Testis (tissue), 3 donors: Measurements from ENCODE around the gene DRC1. TPM values are rescaled to one million over a fixed set of nuclear protein-coding genes. Genes with fewer than 3 reads are reported as not detected.

Experiments used
- DNase-seq: peaks from one replicate; pipeline ENCODE4 v3.0.0-alpha.2; 2019
- H3K27ac ChIP-seq, 2 donors: fragments of 200-600 bp; sonication (generic); one replicate each; pipeline ENCODE4 v1.5.1; 2019
- H3K27me3 ChIP-seq: fragments of 200-600 bp; sonication (generic); one replicate; pipeline ENCODE4 v1.5.1; 2019
- H3K36me3 ChIP-seq: fragments of 200-600 bp; sonication (generic); one replicate; pipeline ENCODE4 v1.5.1; 2017; ENCODE audit warnings: low read depth; ENCODE audit errors: missing control alignments
- H3K4me1 ChIP-seq: fragments of 200-600 bp; sonication (generic); one replicate; pipeline ENCODE4 v1.5.1; 2019
- H3K4me3 ChIP-seq, 2 donors: fragments of 200-600 bp; sonication (generic); one replicate each; pipeline ENCODE4 v1.5.1; 2017 to 2019
- H3K9me3 ChIP-seq: fragments of 200-600 bp; sonication (generic); one replicate; pipeline ENCODE4 v1.5.1; 2017
- CTCF ChIP-seq, 3 experiments: fragments of 450-650 bp in 2 of 3; fragments of 200-600 bp in 1 of 3; sonication (generic) in 1 of 3; IDR thresholded peaks; one replicate each; pipeline ENCODE4 v1.5.1; 2016 to 2019; ENCODE audit warnings: antibody characterized with exemption in 3 of 3, mild to moderate bottlenecking in 2 of 3, moderate library complexity in 1 of 3
- POLR2A ChIP-seq: fragments of 450-650 bp; IDR thresholded peaks from one replicate; pipeline ENCODE4 v1.6.1; 2017; ENCODE audit warnings: antibody characterized with exemption, mild to moderate bottlenecking, moderate library complexity
- WGBS, 2 donors: methylation state at CpG; one replicate each; pipeline ENCODE4 v1.1.5; 2018; 5-methylcytosine and 5-hydroxymethylcytosine counted together
- intact Hi-C: fragments of 100-400 bp; cut with DNase I; formaldehyde crosslinking; loops from one replicate; pipeline ENCODE4 v1.15.1; 2023; ENCODE audit warnings: low total_unique reads
- polyA plus RNA-seq: library from polyadenylated mRNA; stranded (reverse); fragments of 350-450 nt; fragmentation: Illumina TruSeq; extraction: RNeasy Lipid Tissue Mini Kit (QIAGEN cat#74804); gene quantifications from one replicate; pipeline ENCODE4 v1.2.3, GENCODE V29; 2014; ENCODE audit warnings: low read depth, low replicate concordance; ENCODE audit not compliant: insufficient read depth
- total RNA-seq, 2 donors: library from RNA; depleted of rRNA; stranded (reverse); fragments of >200 nt; gene quantifications; one replicate each; pipeline ENCODE4 v1.2.3, GENCODE V29; 2016

Gene DRC1
- total and polyA plus RNA-seq, 3 donors from 2014 or later, result 8.8 to 67.3 (median 18.7) TPM

GRCh38 chr2:26356771-26357170 lies 44.9 kb upstream of the DRC1 start:
- 86 to 91% methylated on average over 2 of the region's 2 CpGs for WGBS, 2 donors
- H3K27ac ChIP-seq, result no peak overlapping the region
- H3K4me1 ChIP-seq, result no peaks in the 10 kb centered on the region
- no peaks in the 10 kb centered on the region for H3K36me3 ChIP-seq
- DNase-seq, result no peak
- H3K9me3 ChIP-seq, result no peaks in the 10 kb centered on the region
- intact Hi-C loops, result no loop called here
- no peak for TF ChIP-seq POLR2A
- H3K4me3 ChIP-seq, result no peak overlapping the region
- no peaks in the 10 kb centered on the region for H3K27me3 ChIP-seq

GRCh38 chr2:26359886-26360473 lies 41.7 kb upstream of the DRC1 start:
- H3K9me3 ChIP-seq, result no peaks in the 10 kb centered on the region
- H3K27ac ChIP-seq, result no peak overlapping the region
- H3K36me3 ChIP-seq, result no peaks in the 10 kb centered on the region
- DNase-seq, result no peak
- WGBS, 2 donors, result 86 to 87% methylated on average over 4 of the region's 4 CpGs
- no peak overlapping the region for H3K4me3 ChIP-seq
- H3K4me1 ChIP-seq, result no peaks in the 10 kb centered on the region
- H3K27me3 ChIP-seq, result no peaks in the 10 kb centered on the region
- intact Hi-C loops, result no loop called here
- no peak for TF ChIP-seq POLR2A
- TF ChIP-seq CTCF (IDR thresholded peaks at IDR 0.05), result no peak

GRCh38 chr2:26363323-26363722 lies 38.4 kb upstream of the DRC1 start:
- no peak for TF ChIP-seq POLR2A
- TF ChIP-seq CTCF (IDR thresholded peaks at IDR 0.05), result no peak
- no peaks in the 10 kb centered on the region for H3K4me1 ChIP-seq
- 80 to 83% methylated on average over 4 of the region's 4 CpGs for WGBS, 2 donors
- H3K9me3 ChIP-seq, result no peaks in the 10 kb centered on the region
- DNase-seq, result no peak
- no peaks in the 10 kb centered on the region for H3K27me3 ChIP-seq
- H3K27ac ChIP-seq, result no peak overlapping the region
- intact Hi-C loops, result no loop called here
- H3K4me3 ChIP-seq, result no peak overlapping the region
- no peaks in the 10 kb centered on the region for H3K36me3 ChIP-seq

GRCh38 chr2:26363958-26364357 lies 37.8 kb upstream of the DRC1 start:
- WGBS, 2 donors, result 80 to 93% methylated on average over 3 of the region's 3 CpGs
- no peak overlapping the region for H3K27ac ChIP-seq
- no peaks in the 10 kb centered on the region for H3K27me3 ChIP-seq
- H3K4me1 ChIP-seq, result no peaks in the 10 kb centered on the region
- no peak for DNase-seq
- H3K9me3 ChIP-seq, result no peaks in the 10 kb centered on the region
- intact Hi-C loops, result no loop called here
- TF ChIP-seq CTCF (IDR thresholded peaks at IDR 0.05) (no peak), POLR2A (no peak)
- no peak overlapping the region for H3K4me3 ChIP-seq
- no peaks in the 10 kb centered on the region for H3K36me3 ChIP-seq

GRCh38 chr2:26364669-26365068 lies 37.1 kb upstream of the DRC1 start:
- Histone ChIP-seq H3K4me3 (no peak overlapping the region), H3K36me3 (no peaks in the 10 kb centered on the region), H3K9me3 (no peaks in the 10 kb centered on the region), H3K27ac (no peak overlapping the region), H3K4me1 (no peaks in the 10 kb centered on the region), H3K27me3 (no peaks in the 10 kb centered on the region)
- 92 to 93% methylated on average over 4 of the region's 4 CpGs for WGBS, 2 donors
- no peak for DNase-seq
- intact Hi-C loops, result no loop called here
- TF ChIP-seq CTCF (IDR thresholded peaks at IDR 0.05) (no peak), POLR2A (no peak)
